ENCODE measurements around the gene APLNR. TPM values are rescaled to one million over a fixed set of nuclear protein-coding genes. Genes with fewer than 3 reads are reported as not detected.

APLNR gene
- total RNA-seq, 1 donor from 2014 or later = 0.37 TPM

Other genes starting within 250 kb of the APLNR start
- not detected for gene OR5AK2, start 248.3 kb downstream of the APLNR start, total RNA-seq (ENCODE audit: unreplicated experiment)
- gene LRRC55, start 55.3 kb downstream of the APLNR start, total RNA-seq (ENCODE audit: unreplicated experiment) = 29.0 TPM
- 198 TPM for gene TNKS1BP1, start 87.7 kb upstream of the APLNR start, total RNA-seq (ENCODE audit: unreplicated experiment)
- gene SSRP1, start 98.6 kb upstream of the APLNR start, total RNA-seq (ENCODE audit: unreplicated experiment) = 91.4 TPM
- gene P2RX3, start 101.1 kb upstream of the APLNR start, total RNA-seq (ENCODE audit: unreplicated experiment) = 496 TPM
- not detected for gene PRG3, start 143.9 kb upstream of the APLNR start, total RNA-seq (ENCODE audit: unreplicated experiment)
- gene PRG2, start 153.4 kb upstream of the APLNR start, total RNA-seq (ENCODE audit: unreplicated experiment) = not detected
- gene SLC43A3, start 189.9 kb upstream of the APLNR start, total RNA-seq (ENCODE audit: unreplicated experiment) = 10.8 TPM
- 119 TPM for gene RTN4RL2, start 223.3 kb upstream of the APLNR start, total RNA-seq (ENCODE audit: unreplicated experiment)